GM20431 (cell line): ENCODE results near the gene MED19.
"Not testable (repeated sequence)": the region's sequence is repeated elsewhere in the genome, so short reads cannot be mapped to it uniquely, and the experiment has no call there.

Experiments
- in situ Hi-C: fragments of 300-500 bp; cut with MseI, MboI; formaldehyde crosslinking; loops from one replicate; pipeline ENCODE4 v1.15.0; 2020; ENCODE audit warnings: low sequenced_read_pairs; ENCODE audit not compliant: unreplicated experiment

Gene MED19, protein sequence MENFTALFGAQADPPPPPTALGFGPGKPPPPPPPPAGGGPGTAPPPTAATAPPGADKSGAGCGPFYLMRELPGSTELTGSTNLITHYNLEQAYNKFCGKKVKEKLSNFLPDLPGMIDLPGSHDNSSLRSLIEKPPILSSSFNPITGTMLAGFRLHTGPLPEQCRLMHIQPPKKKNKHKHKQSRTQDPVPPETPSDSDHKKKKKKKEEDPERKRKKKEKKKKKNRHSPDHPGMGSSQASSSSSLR

DNA sequence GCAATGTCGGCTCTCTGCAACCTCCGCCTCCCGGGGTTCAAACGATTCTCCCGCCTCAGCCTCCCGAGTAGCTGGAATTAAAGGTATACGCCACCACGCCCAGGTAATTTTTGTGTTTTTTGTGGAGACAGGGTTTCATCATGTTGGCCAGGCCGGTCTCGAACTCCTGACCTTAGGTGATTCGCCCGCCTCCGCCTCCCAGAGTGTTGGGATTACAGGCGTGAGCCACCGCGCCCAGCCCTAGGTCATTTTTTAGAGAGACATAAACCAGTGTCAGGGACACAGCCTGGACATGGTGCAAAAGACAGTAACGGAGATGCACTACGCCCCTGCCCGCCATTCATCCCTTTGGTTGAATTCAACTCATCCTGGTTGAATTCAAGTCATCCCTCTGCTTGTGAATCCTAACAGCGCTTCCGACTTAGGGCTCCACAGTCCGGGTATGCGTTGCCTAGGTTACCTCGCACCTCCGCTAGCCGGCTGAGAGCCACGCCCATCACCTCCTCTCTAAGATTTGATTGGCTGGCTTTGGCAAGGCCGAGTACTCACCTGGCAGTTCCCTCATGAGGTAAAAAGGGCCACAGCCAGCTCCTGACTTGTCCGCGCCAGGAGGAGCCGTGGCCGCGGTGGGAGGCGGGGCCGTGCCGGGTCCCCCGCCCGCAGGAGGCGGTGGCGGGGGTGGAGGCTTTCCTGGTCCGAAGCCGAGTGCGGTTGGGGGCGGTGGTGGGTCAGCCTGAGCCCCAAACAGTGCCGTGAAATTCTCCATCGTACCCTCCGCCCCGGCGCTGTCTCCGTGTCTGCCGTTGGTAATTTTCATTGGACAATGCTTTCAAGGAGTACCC, at the start of gene MED19:
MED19 (minus strand) TSS at position 802 of the 842 bp plus-strand sequence; CDS start at position 766, 36 bp downstream.
- in situ Hi-C loops: no loop called here

GRCh38 chr11:57758174-57758573, 46.2 kb upstream of the MED19 start:
- in situ Hi-C loops: no loop called here

DNA sequence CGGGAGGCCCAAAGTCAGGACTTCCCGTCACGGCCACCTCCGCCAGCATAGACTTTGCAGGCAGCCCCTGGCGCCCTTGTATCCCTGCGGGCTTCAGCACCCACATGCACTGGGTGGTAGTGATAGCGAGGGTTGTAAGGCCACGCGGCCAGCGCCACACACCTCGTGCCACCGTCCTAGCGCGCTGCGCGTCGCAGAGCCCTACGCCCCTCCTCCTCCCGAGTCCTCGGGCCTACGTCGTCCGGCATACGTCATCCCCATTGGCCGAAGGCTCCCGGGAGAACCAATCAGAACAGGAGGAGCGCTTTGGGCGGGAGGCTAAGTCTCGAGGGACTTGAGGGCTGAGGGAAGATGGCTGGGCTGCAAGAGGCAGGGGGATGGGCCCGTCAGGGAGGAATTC, 40.9 kb upstream of the MED19 start:
- in situ Hi-C loops: no loop called here

- in situ Hi-C loops: no loop called here
Measured at GRCh38 chr11:57751676-57752253, 39.8 kb upstream of the MED19 start, which contains the start of gene BTBD18. Gene BTBD18, minus strand, starts transcription at chr11:57751819. Its CDS starts 631 bp downstream, at chr11:57751188.

GRCh38 chr11:57751176-57751575, 39.2 kb upstream of the MED19 start:
- in situ Hi-C loops: no loop called here

DNA sequence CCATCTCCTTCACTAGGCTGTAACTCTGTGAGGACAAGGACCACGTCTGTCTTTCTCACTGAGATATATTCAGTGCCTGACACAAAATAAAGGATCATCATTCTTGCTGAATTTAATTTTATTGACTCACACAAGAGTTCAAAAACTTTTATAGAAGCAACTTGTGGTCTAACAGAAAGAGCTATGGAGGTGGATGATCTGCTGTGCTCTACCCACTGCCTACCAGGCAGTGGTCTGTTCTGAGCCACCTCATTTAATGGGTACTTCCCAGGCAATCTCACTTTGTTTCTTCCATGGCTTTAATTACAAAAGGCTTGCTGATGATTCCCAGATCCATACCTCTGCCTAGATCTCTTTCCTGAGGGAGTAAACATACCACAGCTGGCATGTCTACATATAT, 34.9 kb upstream of the MED19 start:
- in situ Hi-C loops: no loop called here

GRCh38 chr11:57745206-57745605, 33.2 kb upstream of the MED19 start:
- in situ Hi-C loops: no loop called here

- in situ Hi-C loops: no loop called here
Measured at GRCh38 chr11:57744357-57744756, 32.3 kb upstream of the MED19 start.

- in situ Hi-C loops: no loop called here
Measured at GRCh38 chr11:57742087-57742452, 30.1 kb upstream of the MED19 start.

GRCh38 chr11:57741132-57742086, 29.4 kb upstream of the MED19 start, which contains the start of gene SELENOH:
Gene SELENOH, plus strand, starts transcription at chr11:57741491. Its CDS starts 105 bp downstream, at chr11:57741596.
- in situ Hi-C loops: no loop called here

DNA sequence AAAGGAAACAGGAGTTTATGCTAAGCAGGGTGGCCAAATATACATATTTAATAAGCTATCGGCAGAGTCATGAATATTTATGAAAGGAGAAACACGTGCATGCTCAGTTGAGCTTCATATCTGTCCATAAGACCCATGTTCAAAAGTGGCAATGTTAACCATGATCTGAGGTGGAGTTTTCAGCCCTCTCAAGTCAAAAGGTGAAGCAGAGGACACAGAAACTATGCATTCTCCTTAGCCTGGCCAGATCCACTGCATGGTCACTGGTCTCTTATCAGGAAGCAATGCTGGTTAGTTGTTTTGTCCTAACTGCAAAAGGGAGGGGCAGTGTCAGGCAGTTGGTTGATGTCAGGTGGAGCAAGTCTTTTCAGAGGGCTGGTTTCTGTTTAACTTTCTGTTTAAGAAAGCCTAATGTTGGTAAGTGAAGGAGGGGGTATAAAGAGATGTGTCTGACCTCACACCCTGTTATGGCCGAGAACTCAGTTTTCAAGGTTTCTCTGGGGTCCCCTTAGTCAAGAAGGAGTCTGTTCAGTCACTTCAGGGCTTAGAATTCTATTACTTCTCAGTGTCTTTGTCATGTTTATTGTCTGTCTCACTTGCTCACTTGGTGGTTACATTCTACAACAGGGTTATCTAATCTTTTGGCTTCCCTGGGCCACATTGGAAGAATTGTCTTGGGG, 23.7 kb upstream of the MED19 start:
- in situ Hi-C loops: no loop called here

DNA sequence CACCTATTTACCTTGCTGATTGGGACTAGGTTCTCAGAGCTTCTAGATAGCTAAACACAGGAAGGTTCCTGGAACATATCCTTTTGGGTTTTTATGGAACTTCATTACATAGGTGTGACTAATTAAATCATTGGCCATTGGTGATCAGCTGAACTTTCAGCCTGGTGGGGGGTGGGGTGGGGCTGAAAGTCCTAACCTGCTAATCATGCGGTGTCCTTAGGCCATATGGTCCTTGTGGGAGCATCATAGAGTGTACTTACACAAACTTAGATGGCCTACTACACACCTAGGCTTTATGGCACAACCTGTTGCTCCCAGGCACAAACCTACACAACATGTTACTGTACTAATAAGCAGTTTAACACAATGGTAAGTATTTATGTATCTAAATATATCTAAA, 20.6 kb upstream of the MED19 start:
- in situ Hi-C loops: no loop called here

DNA sequence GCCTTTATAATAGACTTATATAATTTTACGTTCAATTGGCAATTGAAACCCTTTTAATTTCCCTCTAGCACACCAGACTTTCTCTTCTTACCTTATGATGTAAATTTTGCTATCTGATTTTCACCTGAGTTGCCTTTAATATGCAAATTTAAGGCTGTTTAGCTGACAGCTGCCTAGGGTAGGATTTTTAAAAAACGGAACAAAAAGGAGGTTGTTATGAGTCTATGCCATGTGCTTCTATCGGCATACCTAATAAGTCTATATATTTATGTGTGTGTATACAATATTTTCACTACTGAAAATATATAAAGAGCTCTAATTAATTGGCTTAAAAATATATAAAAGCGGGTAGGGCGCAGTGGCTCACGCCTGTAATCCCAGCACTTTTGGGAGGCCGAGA, 17.5 kb upstream of the MED19 start:
- in situ Hi-C loops: no loop called here

- in situ Hi-C loops: no loop called here
Measured at GRCh38 chr11:57728829-57729228, 16.8 kb upstream of the MED19 start.

GRCh38 chr11:57727185-57727584, 15.2 kb upstream of the MED19 start:
- in situ Hi-C loops: no loop called here

DNA sequence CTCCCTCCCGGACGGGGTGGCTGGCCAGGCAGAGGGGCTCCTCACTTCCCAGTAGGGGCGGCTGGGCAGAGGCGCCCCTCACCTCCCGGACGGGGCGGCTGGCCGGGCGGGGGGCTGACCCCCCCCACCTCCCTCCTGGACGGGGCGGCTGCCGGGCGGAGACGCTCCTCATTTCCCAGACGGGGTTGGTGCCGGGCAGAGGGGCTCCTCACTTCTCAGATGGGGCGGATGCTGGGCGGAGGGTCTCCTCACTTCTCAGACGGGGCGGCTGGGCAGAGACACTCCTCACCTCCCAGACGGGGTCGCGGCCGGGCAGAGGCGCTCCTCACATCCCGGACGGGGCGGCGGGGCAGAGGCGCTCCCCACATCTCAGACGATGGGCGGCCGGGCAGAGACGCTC, 4.7 kb upstream of the MED19 start:
- in situ Hi-C loops: not testable (repeated sequence)

DNA sequence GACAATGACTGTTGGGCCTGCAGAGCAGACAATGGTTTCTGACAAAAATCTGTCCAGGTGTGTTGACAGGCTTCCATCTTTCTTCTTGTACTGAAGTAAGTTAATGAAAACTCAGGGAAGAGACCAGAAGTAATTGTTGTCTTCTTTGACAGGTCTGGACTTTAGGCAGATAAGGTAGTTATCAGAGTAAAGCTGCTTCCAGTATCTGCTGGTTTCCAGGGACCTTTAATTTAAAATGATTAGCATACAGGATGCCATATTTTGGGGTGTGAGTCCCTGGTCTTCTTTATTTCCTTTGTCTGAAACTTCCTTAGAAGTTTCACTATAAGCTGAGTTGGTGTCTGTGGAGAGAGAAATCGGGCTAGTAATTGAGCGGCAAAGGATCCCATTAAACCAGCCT, 1.8 kb upstream of the MED19 start:
- in situ Hi-C loops: no loop called here

- in situ Hi-C loops: no loop called here
Measured at GRCh38 chr11:57712256-57713150, 488 bp upstream of the MED19 start, which contains the start of gene TMX2. Gene TMX2, plus strand, starts transcription at chr11:57712593. Its CDS starts 26 bp downstream, at chr11:57712619.
